Mucosa of descending colon (tissue), 3 donors: ENCODE measurements around the gene THSD7B. TPM values are rescaled to one million over a fixed set of nuclear protein-coding genes. Genes with fewer than 3 reads are reported as not detected.

Source experiments
- ATAC-seq: fragments of 200-7000 bp; cut with Tn5 transposase; one replicate; pipeline ENCODE4 v1.9.1; 2020; ENCODE audit warnings: mild to moderate bottlenecking, moderate library complexity
- DNase-seq, 3 donors: peaks; one replicate each; pipeline ENCODE4 v3.0.0-alpha.2; 2020
- H3K36me3 ChIP-seq: fragments of 200-600 bp; one replicate; pipeline ENCODE4 v1.8.0; 2021; ENCODE audit warnings: low read depth, mild to moderate bottlenecking
- H3K4me1 ChIP-seq: fragments of 200-600 bp; one replicate; pipeline ENCODE4 v1.8.0; 2021; ENCODE audit warnings: low read depth, mild to moderate bottlenecking
- H3K4me3 ChIP-seq: fragments of 200-600 bp; one replicate; pipeline ENCODE4 v1.8.0; 2021; ENCODE audit warnings: mild to moderate bottlenecking
- H3K9me3 ChIP-seq: fragments of 200-600 bp; one replicate; pipeline ENCODE4 v1.8.0; 2021; ENCODE audit warnings: mild to moderate bottlenecking
- intact Hi-C, 2 donors: fragments of 100-400 bp; cut with DNase I in 1 of 2; cut with micrococcal nuclease in 1 of 2; formaldehyde crosslinking; loops; one replicate each; pipeline versions ENCODE4 v1.11.0 to v1.11.1; 2022; cut with DNase I, micrococcal nuclease
- total RNA-seq, 3 donors: library from RNA; stranded (reverse); fragmentation: NEBNext Ultra II Directional in 2 of 3; extraction: Animal tissue kit (Norgen Biotek cat#: 25700) in 2 of 3; gene quantifications; one replicate each; pipeline versions ENCODE4 v1.2.1 to v1.2.4, GENCODE V29; 2021 to 2023
- TF ChIP-seq, protein P1 (sequence below): fragments of 200-600 bp; IDR thresholded peaks from one replicate; pipeline ENCODE4 v1.8.0; 2022; ENCODE audit warnings: antibody characterized with exemption, mild to moderate bottlenecking
- donor health status: DM: no; HTN: no; CAD: no; lungs with moderate emphysema.
- donor health status: DM: no; HTN: no; CAD: no.
- donor health status: DM: no; HTN: yes; CAD: no.

Gene THSD7B
- total RNA-seq, 3 donors from 2014 or later = 0.85 TPM; not detected in 2

DNA sequence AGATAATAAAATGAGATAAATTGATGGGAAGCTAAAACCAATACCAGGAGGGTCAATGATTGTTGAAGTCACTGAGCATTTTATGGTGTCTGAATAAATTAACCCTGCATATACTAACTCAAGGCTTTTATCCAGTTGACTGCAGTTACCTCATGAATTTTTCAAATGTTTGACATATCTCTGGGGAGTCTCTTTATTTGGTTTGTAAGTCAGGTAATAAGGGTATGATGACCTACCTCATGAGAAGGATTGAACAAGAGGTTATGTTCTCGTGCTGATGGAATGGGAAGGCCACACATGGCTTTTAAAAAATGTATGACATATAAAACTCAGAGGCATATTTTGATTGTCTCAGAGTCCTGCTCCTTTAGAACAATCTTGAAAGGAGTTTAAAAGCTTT lies 237.6 kb downstream of the THSD7B start:
- intact Hi-C loops = no loop called here
- Histone ChIP-seq H3K9me3 (no peaks in the 10 kb centered on the region), H3K4me3 (no peak overlapping the region), H3K36me3 (no peaks in the 10 kb centered on the region), H3K4me1 (no peaks in the 10 kb centered on the region)
- ATAC-seq (no peak), DNase-seq (no peak)
- TF ChIP-seq, protein P1, sequence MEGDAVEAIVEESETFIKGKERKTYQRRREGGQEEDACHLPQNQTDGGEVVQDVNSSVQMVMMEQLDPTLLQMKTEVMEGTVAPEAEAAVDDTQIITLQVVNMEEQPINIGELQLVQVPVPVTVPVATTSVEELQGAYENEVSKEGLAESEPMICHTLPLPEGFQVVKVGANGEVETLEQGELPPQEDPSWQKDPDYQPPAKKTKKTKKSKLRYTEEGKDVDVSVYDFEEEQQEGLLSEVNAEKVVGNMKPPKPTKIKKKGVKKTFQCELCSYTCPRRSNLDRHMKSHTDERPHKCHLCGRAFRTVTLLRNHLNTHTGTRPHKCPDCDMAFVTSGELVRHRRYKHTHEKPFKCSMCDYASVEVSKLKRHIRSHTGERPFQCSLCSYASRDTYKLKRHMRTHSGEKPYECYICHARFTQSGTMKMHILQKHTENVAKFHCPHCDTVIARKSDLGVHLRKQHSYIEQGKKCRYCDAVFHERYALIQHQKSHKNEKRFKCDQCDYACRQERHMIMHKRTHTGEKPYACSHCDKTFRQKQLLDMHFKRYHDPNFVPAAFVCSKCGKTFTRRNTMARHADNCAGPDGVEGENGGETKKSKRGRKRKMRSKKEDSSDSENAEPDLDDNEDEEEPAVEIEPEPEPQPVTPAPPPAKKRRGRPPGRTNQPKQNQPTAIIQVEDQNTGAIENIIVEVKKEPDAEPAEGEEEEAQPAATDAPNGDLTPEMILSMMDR = no peak

DNA sequence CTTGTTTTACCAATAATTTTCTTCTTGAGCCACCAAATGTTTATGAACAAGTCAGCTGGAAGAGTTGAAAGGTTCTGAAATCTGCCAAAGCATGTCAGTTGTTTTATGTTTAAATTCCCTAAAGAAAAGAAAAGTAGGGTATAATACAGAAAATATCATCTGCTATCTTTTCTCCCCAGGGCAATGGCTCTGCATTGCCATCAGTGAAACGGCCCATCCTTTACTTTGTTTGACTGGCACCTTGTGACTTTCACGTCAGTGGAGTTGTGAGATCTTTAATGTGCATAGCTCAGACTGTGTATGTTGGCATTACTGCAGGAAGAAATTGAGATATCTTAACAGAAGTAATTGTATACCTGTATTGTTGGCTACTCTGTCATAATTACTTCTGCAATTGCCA lies 239.9 kb downstream of the THSD7B start:
- ATAC-seq (no peak), DNase-seq (no peak)
- intact Hi-C loops = no loop called here
- Histone ChIP-seq H3K4me1 (no peaks in the 10 kb centered on the region), H3K36me3 (no peaks in the 10 kb centered on the region), H3K4me3 (no peak overlapping the region), H3K9me3 (no peaks in the 10 kb centered on the region)
- TF ChIP-seq, protein P1 = no peak

DNA sequence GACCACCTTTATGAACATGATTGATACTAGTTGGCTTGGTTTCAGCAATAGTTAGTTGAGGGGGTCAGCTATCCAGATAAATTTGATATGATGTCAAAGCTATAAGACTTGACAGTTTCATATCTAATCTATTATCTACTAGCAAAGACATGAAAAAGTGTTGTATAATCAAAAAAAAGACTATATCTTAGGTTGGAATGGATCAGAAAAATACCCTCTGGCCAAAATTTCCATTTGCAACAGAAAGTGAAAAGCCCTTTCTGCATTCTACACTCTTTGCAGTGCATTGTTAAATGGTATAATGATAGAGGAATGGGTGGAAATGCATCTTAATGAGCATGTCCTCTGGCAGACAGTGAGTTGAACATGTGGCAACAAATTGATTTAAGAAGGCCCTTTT lies 242.6 kb downstream of the THSD7B start:
- Histone ChIP-seq H3K4me3 (no peak overlapping the region), H3K9me3 (no peaks in the 10 kb centered on the region), H3K36me3 (no peaks in the 10 kb centered on the region), H3K4me1 (no peaks in the 10 kb centered on the region)
- no peak for DNase-seq
- intact Hi-C loops = no loop called here
- ATAC-seq = no peak
- TF ChIP-seq, protein P1 = no peak

DNA sequence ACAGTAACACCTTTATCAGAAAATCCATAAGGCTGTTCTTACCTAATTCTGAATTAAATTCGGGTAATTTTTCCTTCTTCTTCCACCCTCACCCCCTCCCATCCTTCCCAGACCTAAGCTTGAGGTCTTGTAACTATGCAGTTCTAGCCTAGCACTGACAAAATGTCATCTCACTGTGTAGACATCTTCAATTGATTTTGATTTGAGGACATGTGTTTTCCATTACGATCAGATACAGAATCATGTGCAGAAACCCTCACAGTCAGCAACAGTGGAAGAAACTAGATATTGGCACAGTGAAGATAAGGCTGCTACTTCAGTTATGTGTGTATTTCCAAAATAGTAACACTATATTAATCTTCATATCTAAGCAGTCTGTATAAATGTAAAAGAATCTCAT lies 244.6 kb downstream of the THSD7B start:
- Histone ChIP-seq H3K36me3 (no peaks in the 10 kb centered on the region), H3K9me3 (no peaks in the 10 kb centered on the region), H3K4me1 (no peaks in the 10 kb centered on the region), H3K4me3 (no peak overlapping the region)
- intact Hi-C loops = no loop called here
- ATAC-seq (no peak), DNase-seq (no peak)
- TF ChIP-seq, protein P1 = no peak

DNA sequence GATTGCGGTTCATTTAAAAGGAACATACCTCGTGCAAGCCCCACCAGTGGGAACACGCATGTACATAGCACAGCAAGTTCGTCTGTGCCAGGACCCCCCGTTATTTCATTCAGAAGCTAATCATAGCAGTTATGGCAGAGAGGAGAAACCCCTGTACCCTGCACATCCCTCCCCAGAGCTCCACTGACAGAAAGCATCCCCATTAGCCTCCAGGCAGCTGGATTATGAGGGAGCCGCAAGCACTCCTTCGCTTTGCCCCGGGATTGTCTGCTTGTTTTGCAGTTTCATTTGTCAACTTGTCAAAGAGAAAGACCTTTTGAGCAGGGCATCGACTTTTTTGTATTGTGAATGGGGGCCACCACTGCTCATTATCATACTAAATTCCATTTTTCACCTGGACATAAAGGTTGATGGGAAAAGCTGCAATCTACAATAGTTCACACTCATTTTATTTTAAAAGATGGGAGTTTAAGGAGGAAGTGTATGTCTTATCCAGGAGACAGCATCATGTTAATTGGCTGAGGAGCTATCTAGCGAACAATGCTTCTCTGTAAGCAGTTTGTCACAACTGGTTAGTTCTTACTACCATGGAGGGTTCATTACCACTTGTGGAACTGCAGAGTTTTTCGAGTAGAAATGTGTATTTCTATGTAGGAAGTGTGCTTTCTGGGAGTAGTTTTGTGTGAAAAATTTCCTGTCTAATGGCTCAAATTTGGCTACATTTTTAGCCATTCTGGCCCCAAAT lies 255.3 kb downstream of the THSD7B start:
- Histone ChIP-seq H3K36me3 (no peaks in the 10 kb centered on the region), H3K4me3 (no peak overlapping the region), H3K9me3 (no peaks in the 10 kb centered on the region), H3K4me1 (no peaks in the 10 kb centered on the region)
- TF ChIP-seq, protein P1 = no peak
- DNase-seq (no peak), ATAC-seq (no peak)
- intact Hi-C loops = no loop called here
